A673 (cell line): ENCODE data around the gene UBE2E2. TPM values are rescaled to one million over a fixed set of nuclear protein-coding genes. Genes with fewer than 3 reads are reported as not detected.

Source experiments
- BruUV-seq: library from RNA; stranded (reverse); fragments of 400-500 nt; replicated peaks from 2 replicates; lab custom pipeline; 2021; lab: Mats Ljungman, UMichigan
- CTCF ChIA-PET: fragments of 300-600 bp; sonication (Branson Sonifier 250); formaldehyde crosslinking; loops from one replicate; lab custom pipeline; 2022; ENCODE audit warnings: antibody characterized with exemption; lab: Charles Lee
- POLR2A ChIA-PET: fragments of 300-600 bp; sonication (Branson Sonifier 250); formaldehyde crosslinking; loops from one replicate; lab custom pipeline; 2022; ENCODE audit warnings: antibody characterized with exemption; ENCODE audit not compliant: low non-redundant PET; lab: Charles Lee
- DNase-seq: peaks from one replicate; pipeline ENCODE4 v3.0.0-alpha.2; 2015; ENCODE audit warnings: low spot score
- H3K27ac ChIP-seq: fragments of 200-600 bp; sonication (generic); 2 replicates; pipeline ENCODE4 v1.5.1; 2016; ENCODE audit warnings: mixed run types, low read depth, mild to moderate bottlenecking, mixed read lengths, antibody characterized with exemption, low read length; ENCODE audit not compliant: poor library complexity, severe bottlenecking
- H3K27me3 ChIP-seq: fragments of 200-600 bp; sonication (generic); replicated peaks from 2 replicates; pipeline ENCODE4 v1.6.1; 2017; ENCODE audit warnings: mixed run types, low read depth, mild to moderate bottlenecking, mixed read lengths, antibody characterized with exemption, low read length; ENCODE audit not compliant: insufficient read depth, poor library complexity
- H3K36me3 ChIP-seq: fragments of 200-600 bp; sonication (generic); 2 replicates; pipeline ENCODE4 v1.6.1; 2016; ENCODE audit warnings: mixed run types, mild to moderate bottlenecking, mixed read lengths, antibody characterized with exemption, low read length; ENCODE audit not compliant: insufficient read depth, poor library complexity, severe bottlenecking
- H3K4me1 ChIP-seq: fragments of 200-600 bp; sonication (generic); 2 replicates; pipeline ENCODE4 v1.6.1; 2017; ENCODE audit warnings: mixed run types, mild to moderate bottlenecking, mixed read lengths, antibody characterized with exemption, low read length; ENCODE audit not compliant: insufficient read depth, poor library complexity, severe bottlenecking
- H3K4me3 ChIP-seq: fragments of 200-600 bp; sonication (generic); 2 replicates; pipeline ENCODE4 v1.5.1; 2016; ENCODE audit warnings: low read depth, mixed run types, mild to moderate bottlenecking, mixed read lengths, low read length; ENCODE audit not compliant: poor library complexity, severe bottlenecking
- H3K9me3 ChIP-seq: fragments of 200-600 bp; sonication (generic); 2 replicates; pipeline ENCODE4 v1.6.1; 2016; ENCODE audit warnings: mixed run types, low read depth, mild to moderate bottlenecking, mixed read lengths, antibody characterized with exemption, low read length; ENCODE audit not compliant: poor library complexity, severe bottlenecking
- EZH2 ChIP-seq: fragments of 200-600 bp; sonication (generic); IDR thresholded peaks from 2 replicates; pipeline ENCODE4 v1.6.1; 2017; ENCODE audit warnings: borderline replicate concordance, low read depth, mild to moderate bottlenecking, mixed read lengths, antibody characterized with exemption, low read length; ENCODE audit not compliant: poor library complexity, severe bottlenecking
- intact Hi-C: fragments of 100-400 bp; cut with micrococcal nuclease; formaldehyde crosslinking; loops from one replicate; pipeline ENCODE4 v1.10.0; 2022; ENCODE audit not compliant: unreplicated experiment
- total RNA-seq: library from RNA; stranded (reverse); gene quantifications from 2 replicates; pipeline ENCODE4 v1.2.3, GENCODE V29; 2021
- TF ChIP-seq, protein P1 (sequence below): fragments of 300-800, 200-600 bp; sonication (generic); conservative IDR thresholded peaks from 2 replicates; pipeline ENCODE4 v1.5.1; 2017; ENCODE audit warnings: low read depth, mild to moderate bottlenecking, antibody characterized with exemption, low read length, moderate library complexity, mixed read lengths

The UBE2E2 gene
- total RNA-seq, 1 experiment from 2014 or later, result 2.0 TPM

- POLR2A ChIA-PET, result no interaction called here
- Histone ChIP-seq H3K4me3 (no peak overlapping the region), H3K36me3 (no peaks in the 10 kb centered on the region), H3K27ac (no peak overlapping the region), H3K9me3 (no peaks in the 10 kb centered on the region), H3K27me3 (no peaks in the 10 kb centered on the region), H3K4me1 (no peaks in the 10 kb centered on the region)
- BruUV-seq, result no TSS peak
- no peak for DNase-seq
- TF ChIP-seq EZH2, result no peak
- TF ChIP-seq, protein P1, sequence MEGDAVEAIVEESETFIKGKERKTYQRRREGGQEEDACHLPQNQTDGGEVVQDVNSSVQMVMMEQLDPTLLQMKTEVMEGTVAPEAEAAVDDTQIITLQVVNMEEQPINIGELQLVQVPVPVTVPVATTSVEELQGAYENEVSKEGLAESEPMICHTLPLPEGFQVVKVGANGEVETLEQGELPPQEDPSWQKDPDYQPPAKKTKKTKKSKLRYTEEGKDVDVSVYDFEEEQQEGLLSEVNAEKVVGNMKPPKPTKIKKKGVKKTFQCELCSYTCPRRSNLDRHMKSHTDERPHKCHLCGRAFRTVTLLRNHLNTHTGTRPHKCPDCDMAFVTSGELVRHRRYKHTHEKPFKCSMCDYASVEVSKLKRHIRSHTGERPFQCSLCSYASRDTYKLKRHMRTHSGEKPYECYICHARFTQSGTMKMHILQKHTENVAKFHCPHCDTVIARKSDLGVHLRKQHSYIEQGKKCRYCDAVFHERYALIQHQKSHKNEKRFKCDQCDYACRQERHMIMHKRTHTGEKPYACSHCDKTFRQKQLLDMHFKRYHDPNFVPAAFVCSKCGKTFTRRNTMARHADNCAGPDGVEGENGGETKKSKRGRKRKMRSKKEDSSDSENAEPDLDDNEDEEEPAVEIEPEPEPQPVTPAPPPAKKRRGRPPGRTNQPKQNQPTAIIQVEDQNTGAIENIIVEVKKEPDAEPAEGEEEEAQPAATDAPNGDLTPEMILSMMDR, result no peak
- CTCF ChIA-PET, result no interaction called here
- intact Hi-C loops, result no loop called here
Observed at GRCh38 chr3:23264413-23264812, 61.3 kb downstream of the UBE2E2 start.

DNA sequence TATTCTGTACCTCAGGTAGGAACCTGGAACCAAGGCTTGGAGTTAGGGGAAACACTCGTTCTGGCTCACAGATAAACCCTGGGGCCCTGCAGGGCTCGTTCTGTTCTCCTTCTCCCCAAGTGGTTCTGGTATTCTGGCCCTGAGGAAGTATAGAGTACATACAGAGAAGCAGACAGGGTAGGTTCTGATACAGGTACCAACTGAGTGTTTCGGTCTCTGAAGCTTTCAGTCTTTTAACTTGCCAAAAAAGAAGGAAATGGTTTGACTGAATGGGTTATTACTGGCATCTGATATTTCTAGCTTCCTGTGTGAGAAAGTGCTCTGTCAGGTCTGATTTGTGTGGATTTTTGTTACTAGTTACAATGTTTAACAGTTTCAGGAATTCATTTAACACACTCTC is 67.3 kb downstream of the UBE2E2 start:
- no peaks in the 10 kb centered on the region for H3K36me3 ChIP-seq
- intact Hi-C loops, result no loop called here
- BruUV-seq, result no TSS peak
- ChIA-PET POLR2A (no interaction called here), CTCF (no interaction called here)
- H3K27me3 ChIP-seq, result no peaks in the 10 kb centered on the region
- no peak overlapping the region for H3K27ac ChIP-seq
- H3K4me3 ChIP-seq, result no peak overlapping the region
- H3K4me1 ChIP-seq, result no peaks in the 10 kb centered on the region
- TF ChIP-seq, protein P1, result no peak
- TF ChIP-seq EZH2, result no peak
- no peaks in the 10 kb centered on the region for H3K9me3 ChIP-seq
- DNase-seq, result no peak

DNA sequence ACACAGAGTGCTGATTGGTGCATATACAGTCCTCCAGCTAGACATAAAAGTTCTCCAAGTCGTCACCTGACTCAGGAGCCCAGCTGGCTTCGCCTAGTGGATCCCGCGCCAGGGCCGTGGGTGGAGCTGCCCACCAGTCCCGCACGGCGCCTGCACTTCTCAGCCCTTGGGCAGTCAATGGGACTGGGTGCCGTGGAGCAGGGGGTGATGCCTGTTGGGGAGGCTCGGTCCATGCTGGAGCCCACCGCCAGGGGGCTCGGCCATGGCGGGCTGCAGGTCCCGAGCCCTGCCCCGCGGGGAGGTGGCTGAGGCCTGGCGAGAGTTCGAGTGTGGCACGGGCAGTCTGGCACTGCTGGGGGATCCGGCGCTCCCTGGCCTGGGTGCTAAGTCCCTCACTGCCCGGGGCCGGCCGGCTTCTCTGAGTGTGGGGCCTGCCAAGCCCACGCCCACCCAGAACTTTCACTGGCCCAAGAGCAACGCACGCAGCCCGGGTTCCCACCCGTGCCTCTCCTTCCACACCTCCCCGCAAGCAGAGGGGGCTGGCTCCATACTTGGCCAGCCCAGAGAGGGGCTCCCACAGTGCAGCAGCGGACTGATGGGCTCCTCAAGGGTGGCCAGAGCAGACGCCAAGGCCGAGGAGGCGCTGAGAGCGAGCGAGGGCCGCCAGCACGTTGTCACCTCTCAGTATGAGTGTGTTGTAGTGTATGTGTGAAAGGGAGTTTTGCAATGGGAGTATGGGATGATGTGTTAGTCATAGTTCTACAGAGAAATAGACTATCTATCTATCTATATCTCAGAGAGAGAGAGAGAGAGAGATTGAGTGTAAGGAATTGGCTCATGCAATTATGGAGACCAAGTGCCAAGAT is 69.0 kb downstream of the UBE2E2 start:
- no peaks in the 10 kb centered on the region for H3K27me3 ChIP-seq
- TF ChIP-seq, protein P1, result no peak
- TF ChIP-seq EZH2, result no peak
- no peak overlapping the region for H3K27ac ChIP-seq
- no peak overlapping the region for H3K4me3 ChIP-seq
- no TSS peak for BruUV-seq
- no peaks in the 10 kb centered on the region for H3K4me1 ChIP-seq
- no peaks in the 10 kb centered on the region for H3K9me3 ChIP-seq
- POLR2A ChIA-PET, result no interaction called here
- CTCF ChIA-PET, result no interaction called here
- DNase-seq, result no peak
- intact Hi-C loops, result no loop called here
- no peaks in the 10 kb centered on the region for H3K36me3 ChIP-seq
